Activated CD8-positive, alpha-beta memory T cell treated with anti-CD3 and anti-CD28 coated beads, Interleukin-2, amount 50 U/mL, for 1 hour (primary cell): Measurements from ENCODE around the gene EPB41L4A.
"Not testable (repeated sequence)": the region's sequence is repeated elsewhere in the genome, so short reads cannot be mapped to it uniquely, and the experiment has no call there.

Experiments used
- DNase-seq: peaks from one replicate; pipeline ENCODE4 v3.0.0-alpha.2; 2020; ENCODE audit errors: extremely low read depth

The EPB41L4A gene

GRCh38 chr5:112208195-112208594 lies 210.9 kb downstream of the EPB41L4A start:
- DNase-seq = not testable (repeated sequence)

DNA sequence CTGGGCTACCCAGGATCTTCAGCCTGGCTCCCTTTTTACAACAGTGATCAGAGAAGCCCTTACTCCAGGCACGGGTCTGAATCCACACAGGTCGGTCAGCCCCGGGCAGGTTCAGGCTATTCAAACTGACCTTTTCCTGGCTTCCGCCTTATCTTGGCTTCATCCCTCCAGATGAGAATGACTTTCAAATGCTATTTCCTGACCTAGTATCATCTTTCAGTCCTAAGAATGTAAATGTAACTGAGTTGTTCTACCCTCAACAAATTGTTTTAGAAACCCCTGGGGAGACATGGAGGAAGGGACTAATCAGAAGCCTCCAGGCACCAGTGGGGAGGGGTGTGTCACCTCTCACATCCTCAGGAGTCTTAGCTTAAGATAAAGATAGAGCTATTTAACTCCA lies 213.2 kb downstream of the EPB41L4A start:
- no peak for DNase-seq

DNA sequence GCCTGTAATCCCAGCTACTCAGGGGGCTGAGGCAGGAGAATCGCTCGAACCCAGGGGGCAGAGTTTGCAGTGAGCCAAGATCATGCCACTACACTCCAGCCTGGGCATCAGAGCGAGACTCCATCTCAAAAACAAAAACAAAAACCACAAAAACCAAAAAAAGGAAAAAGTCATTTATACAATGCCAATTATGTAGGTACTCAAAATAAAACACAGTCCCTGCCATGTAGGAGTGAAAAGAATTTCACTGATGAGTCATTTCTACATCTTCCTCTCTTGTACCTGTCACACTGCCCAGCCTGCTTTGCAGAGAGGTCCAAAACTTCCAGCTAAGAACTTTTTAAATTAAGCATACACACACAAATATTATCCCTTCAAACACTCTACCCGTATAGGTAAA lies 215.8 kb downstream of the EPB41L4A start:
- no peak for DNase-seq

DNA sequence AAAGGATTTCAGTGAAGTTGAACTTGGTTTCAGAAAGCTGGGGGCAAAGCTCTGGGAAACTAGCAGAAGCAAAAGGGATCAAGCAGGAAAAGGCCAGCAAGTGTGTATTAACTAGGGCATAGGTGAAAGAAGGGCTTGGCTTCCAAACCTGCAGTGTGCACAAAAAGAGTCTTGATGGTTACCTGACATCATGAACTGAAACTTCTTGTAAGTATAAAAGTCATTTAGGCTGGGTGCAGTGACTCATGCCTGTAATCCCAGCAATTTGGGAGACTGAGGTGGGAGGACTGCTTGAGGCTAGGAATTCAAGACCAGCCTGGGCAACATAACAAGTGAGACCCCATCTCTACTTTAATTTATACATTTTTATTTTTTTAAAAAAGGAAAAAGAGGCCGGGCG lies 216.4 kb downstream of the EPB41L4A start:
- DNase-seq = no peak

DNA sequence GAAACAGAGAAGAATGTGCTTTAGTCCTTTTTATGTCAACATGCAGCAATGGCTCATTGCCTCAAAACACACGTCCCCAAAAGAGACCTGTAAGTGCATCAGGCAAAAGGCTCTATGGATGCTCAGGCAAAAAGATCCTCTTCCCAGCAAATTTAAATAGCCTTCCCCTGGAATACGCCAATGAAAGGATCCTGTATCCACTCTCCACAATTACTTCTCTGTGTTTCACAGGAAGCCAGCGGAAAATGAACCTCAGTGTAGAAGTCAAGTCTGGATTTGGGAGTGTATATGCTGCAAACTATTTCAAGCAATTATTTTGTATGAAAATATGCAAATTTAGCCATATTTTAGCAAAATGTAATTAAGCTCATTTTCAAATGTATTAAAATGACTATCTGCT lies 217.9 kb downstream of the EPB41L4A start:
- no peak for DNase-seq

DNA sequence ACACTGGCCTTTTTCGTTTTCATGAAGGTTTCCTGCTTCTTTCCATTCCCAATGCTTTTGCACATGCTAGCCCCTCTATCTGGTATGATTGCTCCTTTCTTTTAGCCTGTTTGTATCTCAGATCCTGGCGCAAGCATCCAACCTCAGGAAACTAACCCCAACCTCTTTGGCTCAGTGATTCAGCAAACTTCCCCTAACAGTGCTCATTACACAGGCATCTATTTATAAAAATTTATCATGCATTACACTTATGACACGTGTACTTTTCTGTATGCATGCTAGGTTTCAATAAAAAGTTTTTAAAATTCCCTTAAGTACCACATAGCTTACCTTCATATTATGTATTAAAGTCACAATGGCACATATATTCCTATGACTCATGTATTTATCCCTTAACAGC lies 218.9 kb downstream of the EPB41L4A start:
- DNase-seq = no peak

GRCh38 chr5:112196584-112196983 lies 222.5 kb downstream of the EPB41L4A start:
- no peak for DNase-seq

DNA sequence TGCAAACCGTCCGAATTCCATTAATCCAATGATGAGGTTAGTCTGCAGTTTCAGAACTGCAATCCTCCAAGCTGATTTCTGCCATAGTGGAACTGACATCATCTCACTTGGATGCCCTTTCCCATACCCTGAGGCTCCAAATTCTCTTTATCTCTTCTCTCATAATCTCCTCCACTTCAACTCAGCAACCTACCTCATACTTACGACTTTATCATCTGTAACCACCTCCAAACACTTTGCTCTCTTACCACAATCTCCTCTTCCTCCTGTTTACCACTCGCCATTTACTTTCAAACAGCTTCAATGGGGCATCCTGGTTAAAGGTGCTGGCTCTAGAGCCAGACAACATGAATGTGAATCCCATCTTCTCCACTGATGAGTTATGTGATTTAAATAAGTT lies 223.2 kb downstream of the EPB41L4A start:
- no peak for DNase-seq

- no peak for DNase-seq
Observed at GRCh38 chr5:112192866-112193265, 226.2 kb downstream of the EPB41L4A start.

DNA sequence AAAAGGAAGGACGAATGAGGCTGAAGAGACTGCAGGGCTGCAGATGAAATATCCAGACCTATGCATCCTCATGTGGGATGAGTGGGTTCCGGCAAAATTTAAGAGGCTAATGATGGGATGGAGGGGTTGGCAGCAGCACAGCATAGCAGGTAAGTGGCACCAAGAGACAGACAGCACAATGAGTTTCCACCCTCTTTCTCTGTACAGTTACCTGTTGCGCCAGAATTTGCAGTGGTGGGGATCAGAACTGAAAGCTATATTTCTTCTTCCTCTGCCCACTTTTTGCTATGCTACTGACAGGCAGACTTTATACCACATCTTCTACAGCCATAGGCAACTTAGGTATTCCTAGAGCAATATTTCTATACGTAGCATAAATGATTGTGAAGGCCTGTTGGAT lies 227.0 kb downstream of the EPB41L4A start:
- no peak for DNase-seq

- no peak for DNase-seq
Observed at GRCh38 chr5:112189391-112189790, 229.7 kb downstream of the EPB41L4A start.

DNA sequence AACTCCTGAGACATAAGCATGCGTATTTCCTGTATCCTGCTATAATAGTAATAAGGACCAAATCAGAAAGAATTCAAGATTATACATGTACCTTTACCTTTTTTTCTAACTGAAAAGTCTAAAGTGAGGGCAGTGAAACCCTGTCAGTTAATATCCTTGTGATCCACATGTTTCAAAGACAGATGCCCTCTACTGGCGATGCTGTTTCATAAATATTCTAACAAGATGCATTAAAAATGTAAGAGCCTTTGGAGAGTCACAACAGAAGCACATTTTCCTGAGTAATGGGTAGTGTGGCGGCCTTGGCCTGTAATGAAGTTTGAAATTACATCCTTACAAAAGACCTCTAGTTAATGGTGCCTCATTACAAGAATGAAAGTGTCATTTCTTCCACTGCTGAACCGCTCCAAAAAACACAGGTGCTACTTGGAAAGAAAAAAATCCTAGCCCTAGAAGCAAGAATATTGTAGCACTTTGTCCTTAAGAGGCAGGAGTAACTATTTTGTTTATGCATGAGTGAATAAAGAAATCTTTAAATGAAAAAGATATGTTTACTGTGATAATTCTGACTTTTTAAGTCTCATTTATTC lies 232.6 kb downstream of the EPB41L4A start:
- no peak for DNase-seq

DNA sequence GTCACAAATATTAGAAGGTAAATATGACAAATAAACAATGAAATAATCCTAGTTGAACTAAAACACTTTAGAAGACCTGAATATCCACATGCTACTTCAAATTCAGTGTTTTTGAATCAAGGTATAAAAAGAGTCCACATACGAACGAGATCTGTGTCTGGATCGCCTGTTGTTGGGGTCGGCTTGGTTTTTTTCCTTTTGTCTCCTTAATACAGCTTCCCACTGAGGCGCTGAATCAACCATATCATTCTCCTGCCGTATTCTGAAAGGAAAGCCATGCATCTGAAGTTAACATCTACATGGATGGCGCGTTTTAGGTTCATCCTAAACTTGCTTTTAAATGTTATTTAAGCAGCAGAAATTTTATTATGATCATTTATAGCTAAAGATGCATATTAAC lies 235.2 kb downstream of the EPB41L4A start:
- DNase-seq = no peak

DNA sequence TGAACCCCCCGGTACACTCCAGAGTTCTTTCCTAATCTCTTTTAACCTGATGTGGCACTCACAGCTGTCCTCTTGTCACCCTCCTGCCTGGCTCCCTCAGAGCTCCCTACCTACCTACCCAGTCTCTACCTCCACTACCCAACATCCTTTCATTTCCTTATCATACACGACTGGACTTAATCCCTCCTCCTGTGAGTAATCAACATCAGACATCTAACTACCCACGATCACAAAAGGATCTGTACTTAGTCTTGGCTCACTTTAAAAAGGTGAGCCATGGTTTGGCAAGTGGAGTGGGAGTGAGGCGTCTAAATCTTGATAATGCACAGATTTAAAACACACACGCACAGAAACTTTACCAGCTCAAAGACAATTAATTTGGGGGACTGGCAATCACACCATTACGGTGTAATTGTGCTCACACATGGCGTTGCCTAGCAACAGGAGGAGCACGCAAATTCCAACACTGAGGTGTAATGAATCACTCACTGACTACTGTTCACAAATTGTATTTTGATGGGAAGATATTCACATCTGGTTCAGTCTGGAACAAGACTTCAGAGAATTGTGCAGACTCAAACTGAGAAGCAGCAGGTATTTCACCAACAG lies 235.9 kb downstream of the EPB41L4A start:
- no peak for DNase-seq

DNA sequence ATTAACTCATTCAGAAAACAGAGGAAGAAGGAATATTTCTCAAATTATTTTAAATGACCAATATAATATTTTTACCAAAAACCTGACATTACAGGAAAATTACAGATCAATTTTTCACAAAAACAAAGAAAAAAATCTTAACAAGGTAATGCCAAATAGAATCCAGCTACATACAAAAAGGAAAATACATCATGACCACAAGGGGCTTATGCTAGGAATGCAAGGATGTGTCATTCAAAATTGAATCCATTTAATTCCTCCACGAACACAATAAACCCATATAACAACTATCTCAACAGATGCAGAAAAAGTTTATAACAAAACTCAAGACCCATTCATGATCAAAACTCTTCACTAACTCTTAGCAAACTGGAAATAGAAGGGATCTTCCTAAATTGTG lies 239.8 kb downstream of the EPB41L4A start:
- DNase-seq = no peak

GRCh38 chr5:112174959-112175594 lies 244.0 kb downstream of the EPB41L4A start:
- no peak for DNase-seq

DNA sequence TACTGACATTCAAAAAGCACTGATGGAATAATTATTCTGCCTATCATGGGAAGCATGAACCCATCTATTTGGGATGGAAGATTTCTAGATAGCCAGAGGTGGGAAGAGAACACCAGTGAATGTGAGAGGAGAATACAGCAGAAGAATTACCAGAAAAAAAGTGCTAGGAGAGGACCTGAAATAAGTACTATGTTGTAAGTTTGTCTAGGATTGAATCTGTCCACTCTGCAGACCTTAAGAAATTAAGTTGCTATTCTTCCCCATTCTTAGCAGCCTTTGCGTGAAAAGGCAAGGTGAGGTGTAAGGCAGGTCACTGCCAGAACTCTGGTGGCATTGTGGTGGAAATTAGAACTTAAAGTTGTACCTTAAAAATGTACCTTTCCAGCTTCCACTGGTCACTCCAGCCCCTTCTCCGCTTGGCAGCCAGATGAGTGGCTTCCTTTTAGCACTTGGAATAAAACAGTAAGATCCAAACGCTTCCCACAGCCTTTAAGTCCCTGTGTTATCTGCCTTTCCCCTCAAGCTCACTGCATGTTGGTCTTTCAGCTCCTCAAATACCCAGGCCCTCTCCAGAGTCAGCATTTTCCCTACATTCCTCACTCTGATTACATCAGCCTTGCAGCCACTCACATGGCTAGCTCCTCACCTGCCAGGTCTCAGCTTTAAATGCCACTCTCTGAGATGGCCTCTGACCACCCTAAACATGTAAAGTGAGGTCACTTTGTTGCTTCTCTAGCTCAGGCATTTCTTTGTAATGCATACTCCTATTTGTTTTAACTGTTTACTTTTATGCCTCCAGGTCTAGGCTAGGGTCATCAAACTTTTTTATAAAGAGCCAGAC lies 253.0 kb downstream of the EPB41L4A start:
- no peak for DNase-seq

DNA sequence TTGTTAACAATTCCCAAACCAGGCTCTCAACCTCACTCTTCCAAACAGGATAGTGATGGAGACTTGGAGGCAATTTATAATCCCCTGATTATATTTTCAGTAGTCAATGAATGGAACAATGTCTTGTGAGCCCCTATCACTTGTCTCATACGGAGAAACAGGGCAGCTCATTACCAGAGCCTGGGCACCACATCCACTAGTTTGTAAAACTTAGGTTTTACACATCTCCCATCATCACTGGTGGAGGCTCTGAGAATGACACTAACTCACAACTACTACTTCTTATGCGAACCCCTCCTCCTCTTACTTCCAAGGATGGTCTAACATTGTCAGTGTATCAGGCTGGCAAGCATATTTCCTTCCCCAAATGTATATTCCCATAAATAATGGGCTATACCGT lies 253.7 kb downstream of the EPB41L4A start:
- DNase-seq = no peak

DNA sequence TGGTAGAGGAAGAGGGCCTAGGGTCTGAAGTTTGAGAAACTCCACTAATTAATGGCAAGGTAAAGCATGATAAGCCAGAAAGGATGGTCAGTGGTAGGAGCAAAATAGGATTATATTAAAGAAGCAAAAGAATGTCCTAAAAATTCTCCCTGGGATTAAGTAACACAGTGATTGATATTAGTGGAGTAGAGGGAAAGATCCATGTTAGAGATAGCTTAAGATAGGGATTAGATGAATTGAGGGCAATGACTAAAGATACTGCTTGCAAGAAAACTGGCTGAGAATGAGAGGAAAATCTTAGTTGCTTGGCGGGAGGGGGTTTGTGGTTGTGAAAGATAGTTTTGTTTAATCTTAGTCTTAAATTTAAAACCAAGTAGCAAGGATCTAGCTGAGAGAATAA lies 255.6 kb downstream of the EPB41L4A start:
- no peak for DNase-seq

DNA sequence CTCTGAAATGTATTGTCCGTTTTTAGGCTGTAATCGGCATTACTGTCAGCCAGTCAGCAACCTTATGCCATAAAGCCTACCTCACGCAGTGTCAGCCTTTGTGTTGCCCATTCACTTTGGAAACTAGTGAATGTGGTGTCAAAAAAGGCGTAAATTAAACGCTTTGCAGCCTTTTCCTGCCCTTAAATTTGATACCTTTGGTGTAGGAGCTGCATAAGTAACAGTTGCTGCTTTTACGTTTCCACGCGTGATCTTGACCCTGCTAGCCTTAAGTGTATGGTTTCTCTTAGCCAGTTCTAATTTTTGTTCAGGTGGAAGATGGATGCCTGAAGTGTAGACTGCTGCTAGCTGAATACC lies 257.7 kb downstream of the EPB41L4A start:
- DNase-seq = no peak

DNA sequence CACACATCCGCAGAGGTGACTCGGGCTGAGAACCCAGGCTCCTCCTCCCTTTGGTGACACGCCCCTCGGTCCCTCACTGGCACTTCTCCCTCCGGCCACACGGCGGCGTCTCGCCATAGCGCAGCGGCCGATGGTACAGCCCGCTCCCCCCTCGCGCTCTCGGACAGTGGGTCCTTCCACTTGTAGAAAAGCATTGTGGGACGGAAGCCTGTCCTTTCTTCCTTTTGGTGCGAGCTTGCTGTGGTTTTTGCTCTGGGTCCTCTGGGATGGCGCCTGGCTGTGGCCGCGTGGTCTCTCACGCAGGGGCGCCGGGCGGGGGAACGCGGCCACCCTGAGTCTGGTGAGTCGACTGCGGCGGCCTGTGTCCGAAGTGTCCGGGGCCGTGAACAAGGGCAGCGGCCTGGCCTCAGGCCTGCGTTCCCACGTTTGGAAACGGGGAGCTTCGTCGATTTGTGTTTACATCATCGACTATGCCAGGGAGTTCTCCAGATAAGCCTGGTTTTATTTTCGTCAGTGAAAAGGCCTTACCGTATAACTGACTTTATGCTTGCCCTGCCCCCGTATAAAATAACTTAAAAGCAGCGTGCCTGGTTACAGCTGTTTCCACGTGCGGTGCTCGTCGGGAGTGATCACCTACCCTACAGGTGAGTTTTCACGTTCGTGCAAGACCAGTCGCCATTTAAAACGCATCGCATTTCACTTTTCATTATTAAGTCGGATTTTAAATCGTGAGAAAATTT lies 258.3 kb downstream of the EPB41L4A start:
- peak; percentile 70 for DNase-seq

DNA sequence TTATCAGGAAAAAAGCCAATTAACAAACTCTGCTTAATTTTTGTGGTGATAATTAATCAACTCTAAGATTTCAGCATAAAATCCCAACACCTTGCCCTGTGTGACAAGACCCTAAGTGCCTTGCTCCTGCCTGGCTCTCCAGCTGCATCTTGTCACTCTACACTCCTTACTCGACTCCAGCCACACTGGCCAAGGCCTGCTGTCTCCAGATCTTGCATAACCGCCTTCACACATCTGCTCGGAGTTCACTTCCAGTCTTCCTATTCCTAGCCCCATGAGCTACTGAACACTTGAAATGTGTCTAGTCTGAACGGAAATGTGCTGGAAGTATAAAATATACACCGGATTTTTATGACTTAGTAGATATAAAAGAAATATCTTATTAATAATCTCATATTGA lies 259.6 kb downstream of the EPB41L4A start:
- DNase-seq = no peak
